Natural killer cell (primary cell): ENCODE data around the gene TSHZ3. TPM values are rescaled to one million over a fixed set of nuclear protein-coding genes. Genes with fewer than 3 reads are reported as not detected.

ENCODE experiments used
- ATAC-seq, 3 donors: fragments of 150-1000 bp in 2 of 3; fragments of 200-7000 bp in 1 of 3; cut with Tn5 transposase; 1 replicate in 1 of 3; 2 replicates in 2 of 3; pipeline ENCODE4 v1.10.0; 2021; ENCODE audit warnings: mild to moderate bottlenecking in 2 of 3, moderate library complexity in 2 of 3
- DNase-seq, 2 donors: peaks; one replicate each; pipeline versions ENCODE4 v3.0.0 to v3.0.0-alpha.2; 2013 to 2021; ENCODE audit warnings: mixed read lengths in 1 of 2
- H3K27ac ChIP-seq: one replicate; pipeline ENCODE4 v1.5.1; 2013; ENCODE audit warnings: mild to moderate bottlenecking, low read length
- H3K27me3 ChIP-seq: one replicate; pipeline ENCODE4 v1.6.1; 2013; ENCODE audit warnings: low read length; ENCODE audit not compliant: control insufficient read depth, insufficient read depth
- H3K36me3 ChIP-seq: one replicate; pipeline ENCODE4 v1.6.1; 2013; ENCODE audit warnings: low read length; ENCODE audit not compliant: control insufficient read depth, insufficient read depth
- H3K4me1 ChIP-seq: one replicate; pipeline ENCODE4 v1.6.1; 2013; ENCODE audit warnings: low read length; ENCODE audit not compliant: control insufficient read depth, insufficient read depth
- H3K4me3 ChIP-seq: one replicate; pipeline ENCODE4 v1.5.1; 2013; ENCODE audit warnings: low read length
- H3K9me3 ChIP-seq: one replicate; pipeline ENCODE4 v1.6.1; 2013; ENCODE audit warnings: low read length; ENCODE audit not compliant: control insufficient read depth, insufficient read depth
- H3K27ac Mint-ChIP-seq, 2 donors: one replicate each; pipeline ENCODE4 v1.8.0; 2022; ENCODE audit warnings: mild to moderate bottlenecking in 2 of 2, mixed read lengths in 2 of 2, moderate library complexity in 1 of 2
- H3K27me3 Mint-ChIP-seq, 2 donors: one replicate each; pipeline ENCODE4 v1.8.0; 2022; ENCODE audit warnings: low read depth in 2 of 2, mixed read lengths in 2 of 2
- H3K36me3 Mint-ChIP-seq: one replicate; pipeline ENCODE4 v1.8.0; 2022; ENCODE audit warnings: mixed read lengths
- H3K4me1 Mint-ChIP-seq, 2 donors: one replicate each; pipeline ENCODE4 v1.8.0; 2022; ENCODE audit warnings: mixed read lengths in 2 of 2
- H3K4me3 Mint-ChIP-seq: one replicate; pipeline ENCODE4 v1.8.0; 2022; ENCODE audit warnings: mild to moderate bottlenecking, moderate library complexity, mixed read lengths
- H3K9me3 Mint-ChIP-seq, 2 donors: one replicate each; pipeline ENCODE4 v1.8.0; 2022; ENCODE audit warnings: mixed read lengths in 2 of 2
- WGBS: methylation state at CpG from one replicate; pipeline ENCODE4 v1.1.7; 2013; ENCODE audit warnings: missing lambda C conversion rate; ENCODE audit not compliant: insufficient coverage; 5-methylcytosine and 5-hydroxymethylcytosine counted together
- intact Hi-C: fragments of 100-400 bp; cut with micrococcal nuclease; formaldehyde crosslinking; loops from one replicate; pipeline ENCODE4 v1.14.2; 2022
- total RNA-seq, 4 donors: library from RNA; stranded (reverse); fragments of 120-200 nt in 1 of 4; gene quantifications; one replicate each; pipeline versions ENCODE4 v1.2.3 to v1.2.4, GENCODE V29; 2013 to 2022
- TF ChIP-seq, protein P1 (sequence below): fragments of 200-600 bp; IDR thresholded peaks from one replicate; pipeline ENCODE4 v1.8.0; 2022; ENCODE audit warnings: antibody characterized with exemption

Gene TSHZ3
- total RNA-seq, 3 donors from 2014 or later (not counting 1 experiment from before 2014, with no cell fraction given): 5.3 to 8.1 (median 6.2) TPM

GRCh38 chr19:31350693-31351055 is 1.4 kb upstream of the TSHZ3 start:
- Mint-ChIP-seq H3K27ac (peak overlapping the region; percentile 57 to 72), H3K4me1 (peaks cover 51 to 69% of the 10 kb centered on the region in 2 donors), H3K4me3 (peak overlapping the region; percentile 99), H3K27me3 (peaks cover 57 to 73% of the 10 kb centered on the region in 2 donors), H3K9me3 (no peaks in the 10 kb centered on the region), H3K36me3 (no peaks in the 10 kb centered on the region)
- TF ChIP-seq, protein P1, sequence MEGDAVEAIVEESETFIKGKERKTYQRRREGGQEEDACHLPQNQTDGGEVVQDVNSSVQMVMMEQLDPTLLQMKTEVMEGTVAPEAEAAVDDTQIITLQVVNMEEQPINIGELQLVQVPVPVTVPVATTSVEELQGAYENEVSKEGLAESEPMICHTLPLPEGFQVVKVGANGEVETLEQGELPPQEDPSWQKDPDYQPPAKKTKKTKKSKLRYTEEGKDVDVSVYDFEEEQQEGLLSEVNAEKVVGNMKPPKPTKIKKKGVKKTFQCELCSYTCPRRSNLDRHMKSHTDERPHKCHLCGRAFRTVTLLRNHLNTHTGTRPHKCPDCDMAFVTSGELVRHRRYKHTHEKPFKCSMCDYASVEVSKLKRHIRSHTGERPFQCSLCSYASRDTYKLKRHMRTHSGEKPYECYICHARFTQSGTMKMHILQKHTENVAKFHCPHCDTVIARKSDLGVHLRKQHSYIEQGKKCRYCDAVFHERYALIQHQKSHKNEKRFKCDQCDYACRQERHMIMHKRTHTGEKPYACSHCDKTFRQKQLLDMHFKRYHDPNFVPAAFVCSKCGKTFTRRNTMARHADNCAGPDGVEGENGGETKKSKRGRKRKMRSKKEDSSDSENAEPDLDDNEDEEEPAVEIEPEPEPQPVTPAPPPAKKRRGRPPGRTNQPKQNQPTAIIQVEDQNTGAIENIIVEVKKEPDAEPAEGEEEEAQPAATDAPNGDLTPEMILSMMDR: no peak
- ATAC-seq (peak; percentile 33 to 43 (median 35)), DNase-seq (peak in 1 of 2 donors; percentile 56)
- H3K4me1 ChIP-seq: peaks cover 61% of the 10 kb centered on the region
- no peaks in the 10 kb centered on the region for H3K9me3 ChIP-seq
- WGBS: under 1% methylated on average over 63 of the region's 63 CpGs
- no peaks in the 10 kb centered on the region for H3K36me3 ChIP-seq
- intact Hi-C loops: no loop called here
- peak overlapping the region; percentile 32 for H3K4me3 ChIP-seq
- peaks cover 63% of the 10 kb centered on the region for H3K27me3 ChIP-seq
- H3K27ac ChIP-seq: no peak overlapping the region

- H3K9me3 Mint-ChIP-seq: no peaks in the 10 kb centered on the region
- Histone ChIP-seq H3K4me1 (peaks cover 55% of the 10 kb centered on the region), H3K27me3 (peaks cover 63% of the 10 kb centered on the region), H3K27ac (no peak overlapping the region), H3K4me3 (peak overlapping the region; percentile 17), H3K36me3 (no peaks in the 10 kb centered on the region), H3K9me3 (no peaks in the 10 kb centered on the region)
- intact Hi-C loops: no loop called here
- under 1% methylated on average over 54 of the region's 61 CpGs for WGBS
- ATAC-seq: no peak
- TF ChIP-seq, protein P1: no peak
- peak overlapping the region; percentile 63 for H3K4me3 Mint-ChIP-seq
- H3K27me3 Mint-ChIP-seq: peaks cover 52 to 73% of the 10 kb centered on the region in 2 donors
- DNase-seq: peak in 1 of 2 donors; percentile 7
- peaks cover 47 to 66% of the 10 kb centered on the region in 2 donors for H3K4me1 Mint-ChIP-seq
- no peak overlapping the region for H3K27ac Mint-ChIP-seq
- H3K36me3 Mint-ChIP-seq: no peaks in the 10 kb centered on the region
Measured at GRCh38 chr19:31350033-31350692, 927 bp upstream of the TSHZ3 start.

- ATAC-seq (peak; percentile 5 to 31 (median 11)), DNase-seq (no peak)
- Histone ChIP-seq H3K9me3 (no peaks in the 10 kb centered on the region), H3K27me3 (peaks cover 55% of the 10 kb centered on the region), H3K27ac (no peak overlapping the region), H3K4me1 (peaks cover 40% of the 10 kb centered on the region), H3K4me3 (peak overlapping the region; percentile 37), H3K36me3 (no peaks in the 10 kb centered on the region)
- TF ChIP-seq, protein P1: no peak
- Mint-ChIP-seq H3K4me1 (peaks cover 37 to 50% of the 10 kb centered on the region in 2 donors), H3K27ac (peak overlapping the region in 1 of 2 donors; percentile 73), H3K27me3 (peaks cover 37 to 73% of the 10 kb centered on the region in 2 donors), H3K9me3 (no peaks in the 10 kb centered on the region), H3K36me3 (no peaks in the 10 kb centered on the region), H3K4me3 (peak overlapping the region; percentile 95)
- intact Hi-C loops: no loop called here
- WGBS: under 1% methylated on average over 61 of the region's 61 CpGs
Measured at GRCh38 chr19:31348481-31349159, 616 bp downstream of the TSHZ3 start.
